GM12872 (cell line): Measurements from ENCODE around the gene KCNA5.

Source experiments
- CTCF ChIP-seq: IDR thresholded peaks from 3 replicates; pipeline ENCODE4 v1.5.1; 2011; ENCODE audit warnings: low read depth, mild to moderate bottlenecking, low read length, moderate library complexity; ENCODE audit not compliant: insufficient read depth

Gene KCNA5

DNA sequence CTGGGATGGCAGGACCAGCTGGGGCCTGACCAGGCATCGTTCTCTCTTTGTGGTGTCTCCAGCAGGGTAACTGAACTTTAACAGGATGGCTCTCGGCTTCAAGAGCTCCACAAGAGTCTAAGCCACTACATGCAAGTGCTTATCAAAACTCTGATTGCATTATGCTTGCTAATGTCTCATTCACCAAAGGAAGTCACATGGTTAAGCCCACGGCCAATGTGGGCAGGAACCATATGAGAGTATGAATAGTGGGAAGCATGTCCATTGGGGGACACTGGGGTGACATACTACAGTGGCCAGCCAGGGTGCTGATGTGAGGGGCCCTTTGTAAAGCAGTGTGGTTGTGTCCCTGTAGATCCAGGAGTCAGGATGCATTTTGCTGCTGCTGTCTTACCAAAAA is 35.0 kb upstream of the KCNA5 start:
- TF ChIP-seq CTCF, result no peak

DNA sequence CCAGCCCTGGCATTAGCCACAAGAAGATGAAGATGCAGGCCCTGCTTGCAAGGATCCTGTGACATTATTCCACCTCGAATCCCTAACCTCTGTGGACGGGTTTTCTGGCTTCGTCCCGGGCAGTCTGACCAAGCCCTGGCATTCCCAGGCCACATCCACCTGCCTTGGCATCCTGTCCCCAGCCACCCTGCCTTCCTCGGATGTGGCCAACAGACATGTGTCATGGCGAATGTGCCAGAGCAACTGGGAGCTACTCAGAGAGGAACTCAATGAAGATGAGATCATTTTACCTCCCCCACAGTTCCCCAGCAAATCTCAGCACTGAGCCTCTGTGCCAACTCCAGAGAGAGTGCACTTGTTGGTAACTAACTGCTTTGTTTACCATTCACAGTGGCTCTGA is 33.5 kb upstream of the KCNA5 start:
- TF ChIP-seq CTCF, result no peak

- no peak for TF ChIP-seq CTCF
These were observed 31.3 kb upstream of the KCNA5 start for GRCh38 chr12:5012337-5012736.

DNA sequence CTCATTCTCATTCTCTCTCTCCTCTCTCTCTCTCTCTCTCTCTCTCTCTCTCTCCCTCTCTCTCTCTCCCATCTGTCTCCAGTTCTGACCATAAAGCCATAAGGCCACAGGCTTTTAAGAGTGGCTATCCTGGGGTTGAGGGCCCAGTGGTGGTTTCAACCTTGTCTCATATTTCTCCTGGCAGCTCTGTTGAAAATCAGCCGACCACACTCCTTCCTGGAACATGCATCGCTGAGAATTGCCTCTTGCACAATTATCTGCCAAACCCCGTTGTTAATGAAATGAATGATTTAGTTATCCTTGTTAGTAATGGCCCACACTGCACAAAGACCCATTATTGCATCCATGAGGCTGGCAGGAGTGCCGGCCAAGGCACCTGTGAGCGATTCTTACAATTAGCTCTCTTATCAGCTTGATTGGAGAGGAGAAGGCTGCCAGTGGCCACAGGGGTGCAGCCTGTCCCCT is 30.4 kb upstream of the KCNA5 start:
- TF ChIP-seq CTCF, result no peak

- TF ChIP-seq CTCF, result no peak
These were observed 29.4 kb upstream of the KCNA5 start for GRCh38 chr12:5014269-5014668.

DNA sequence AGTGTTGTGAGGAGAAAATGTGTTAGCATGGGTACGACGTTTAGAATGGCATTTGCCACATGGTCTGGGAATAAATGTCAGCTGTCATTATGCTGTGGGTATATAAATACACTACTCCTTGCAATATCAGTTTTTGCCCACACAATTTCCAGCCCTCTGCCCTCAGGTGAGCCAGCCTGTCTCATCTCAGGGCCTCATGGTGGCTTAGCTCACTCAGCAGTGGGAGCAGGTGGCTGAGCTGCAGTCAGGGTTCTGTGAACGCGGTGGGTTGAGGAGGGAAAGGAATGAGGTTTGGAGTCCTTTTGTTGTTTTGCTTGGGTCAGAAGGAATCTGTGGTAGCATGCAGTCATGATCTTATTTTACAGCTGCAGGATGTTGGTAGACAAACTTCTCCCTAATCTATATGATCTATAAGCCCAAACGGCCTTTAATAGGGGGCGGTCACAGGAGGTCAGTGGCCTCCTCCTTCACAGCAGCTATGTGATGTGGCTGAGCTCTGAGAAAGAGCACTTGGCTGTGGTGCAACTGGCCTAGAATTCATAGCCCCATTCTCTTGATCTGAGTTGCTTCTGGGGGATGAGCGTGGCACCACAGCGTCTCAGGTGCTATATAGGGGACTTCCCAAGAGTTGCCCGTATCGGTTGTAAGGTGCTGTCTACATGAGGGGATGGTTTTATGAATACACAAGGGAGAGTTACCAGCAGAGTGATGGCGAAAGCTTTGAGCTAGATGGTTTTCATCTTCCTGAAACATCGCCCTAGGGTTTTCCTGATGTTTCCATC is 27.8 kb upstream of the KCNA5 start:
- no peak for TF ChIP-seq CTCF

DNA sequence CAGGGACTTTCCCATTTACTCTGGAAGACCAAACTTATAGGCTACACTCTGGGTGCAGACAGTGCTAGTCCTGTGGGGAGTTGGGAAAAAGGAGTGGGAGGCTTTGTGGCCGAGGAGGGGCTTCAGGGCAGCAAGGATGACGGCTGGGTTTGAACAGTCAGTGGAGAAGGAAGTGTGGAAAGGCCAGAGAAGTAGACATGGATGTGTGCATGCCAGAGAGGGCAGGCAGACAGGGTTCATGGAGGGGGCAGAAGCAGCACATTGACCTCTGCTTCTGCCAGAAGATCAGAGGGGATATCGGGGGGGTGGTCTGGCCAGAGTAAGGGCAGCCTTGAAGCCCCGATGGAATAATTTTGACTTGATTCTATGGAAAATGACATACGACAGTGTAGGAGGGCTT is 27.2 kb upstream of the KCNA5 start:
- no peak for TF ChIP-seq CTCF
